ENCODE measurements around the gene ENHO.

GRCh38 chr9:34505370-34506120 lies 17.2 kb downstream of the ENHO start:
- TF ChIP-seq CTCF (IDR thresholded peaks at IDR 0.05; ENCODE audit: low read depth, low read length, poor library complexity, severe bottlenecking) (no peak), EZH2phosphoT487 (IDR thresholded peaks at IDR 0.05; ENCODE audit: borderline replicate concordance, low read length) (no peak)

All from DOHH2 (cell line).